HG03095 (cell line): ENCODE results near the gene PRRC2C.
"Not testable (repeated sequence)": the region's sequence is repeated elsewhere in the genome, so short reads cannot be mapped to it uniquely, and the experiment has no call there.

Experiments
- ATAC-seq: cut with Tn5 transposase; IDR thresholded peaks from one replicate; pipeline ENCODE4 v1.9.1; 2021; ENCODE audit warnings: moderate library complexity; ENCODE audit not compliant: unreplicated experiment

The PRRC2C gene

GRCh38 chr1:171485375-171486047 lies at the start of gene PRRC2C:
TSS of gene PRRC2C (plus strand) at chr1:171485530. CDS start at chr1:171512089, 26,559 bp downstream.
- ATAC-seq: peak; percentile 95

DNA sequence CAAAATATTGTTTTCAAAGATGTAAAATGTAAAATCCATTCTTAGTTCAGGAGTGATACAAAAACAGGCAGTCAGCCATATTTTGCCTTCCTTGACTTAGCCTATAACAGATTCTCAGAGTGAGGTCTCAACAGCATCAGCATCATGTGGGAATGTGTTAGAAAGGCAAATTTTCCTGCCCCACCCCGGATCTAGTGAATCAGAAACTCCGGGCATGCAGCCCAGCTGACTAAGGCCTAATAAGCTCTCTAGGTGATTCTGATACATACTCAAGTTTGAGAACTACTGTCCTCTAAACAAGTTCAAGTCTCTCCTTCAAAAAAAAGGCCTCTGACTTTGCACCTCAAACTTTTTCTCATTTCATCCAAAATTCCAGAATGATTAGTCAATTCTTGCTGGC lies 46.9 kb upstream of the PRRC2C start:
- no peak for ATAC-seq

GRCh38 chr1:171440201-171440600 lies 45.1 kb upstream of the PRRC2C start:
- ATAC-seq: not testable (repeated sequence)

GRCh38 chr1:171441278-171441895 lies 43.9 kb upstream of the PRRC2C start:
- ATAC-seq: not testable (repeated sequence)

GRCh38 chr1:171446386-171446785 lies 38.9 kb upstream of the PRRC2C start:
- no peak for ATAC-seq

GRCh38 chr1:171455967-171456366 lies 29.4 kb upstream of the PRRC2C start:
- no peak for ATAC-seq

DNA sequence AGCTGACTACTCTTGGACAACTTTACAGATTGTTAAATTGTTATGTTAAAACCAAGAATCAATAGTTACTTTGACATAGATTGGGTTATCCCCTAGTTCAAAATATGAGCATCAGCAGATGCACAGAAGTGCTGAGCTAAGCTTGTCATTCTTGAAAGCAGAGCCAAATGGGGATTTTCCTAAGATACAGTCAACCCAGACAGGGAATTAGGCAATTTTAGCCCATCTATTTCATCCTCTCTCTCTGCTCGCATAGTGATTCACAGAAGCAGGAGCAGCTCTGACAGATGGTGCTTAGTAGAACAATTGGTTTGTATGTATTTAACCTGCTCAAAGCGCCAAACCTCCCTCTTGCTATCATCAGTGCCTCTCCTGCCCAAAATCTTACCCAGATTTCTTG lies 27.9 kb upstream of the PRRC2C start:
- ATAC-seq: no peak

GRCh38 chr1:171460018-171460620 lies 25.2 kb upstream of the PRRC2C start:
- no peak for ATAC-seq

- ATAC-seq: no peak
Observed at GRCh38 chr1:171467626-171468025, 17.7 kb upstream of the PRRC2C start.

DNA sequence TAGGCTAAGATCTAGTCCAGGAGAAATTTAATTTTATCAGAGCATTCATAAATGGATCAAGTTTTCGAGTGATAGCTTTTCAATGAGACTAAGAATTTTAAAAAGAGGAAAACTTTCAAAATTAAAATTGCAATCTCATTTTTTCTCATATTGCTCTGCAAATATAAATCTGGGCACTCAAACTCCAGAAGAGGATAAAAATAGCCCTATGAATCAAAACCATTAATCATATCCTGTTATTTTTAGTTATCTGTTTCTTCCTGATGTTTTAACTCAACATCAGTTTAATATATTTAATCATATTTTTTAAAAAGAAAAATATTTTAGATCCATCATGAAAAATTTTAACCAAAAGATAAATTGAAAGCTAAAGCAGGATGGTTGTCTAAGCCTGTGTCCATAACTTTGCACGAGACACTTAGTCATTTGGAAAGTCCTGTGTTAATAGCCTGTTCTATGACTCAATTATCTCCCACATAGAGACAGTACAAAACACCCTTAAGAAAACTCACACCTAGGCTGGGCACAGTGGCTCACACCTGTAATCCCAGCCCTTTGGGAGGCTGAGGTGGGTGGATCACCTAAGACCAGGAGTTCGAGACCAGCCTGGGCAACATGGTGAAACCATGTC lies 17.1 kb upstream of the PRRC2C start:
- ATAC-seq: peak; percentile 67

- no peak for ATAC-seq
Observed at GRCh38 chr1:171470726-171471125, 14.6 kb upstream of the PRRC2C start.

GRCh38 chr1:171472183-171472647 lies 13.1 kb upstream of the PRRC2C start:
- ATAC-seq: no peak

- ATAC-seq: no peak
Observed at GRCh38 chr1:171476829-171477228, 8.5 kb upstream of the PRRC2C start.

- ATAC-seq: no peak
Observed at GRCh38 chr1:171477804-171478203, 7.5 kb upstream of the PRRC2C start.

DNA sequence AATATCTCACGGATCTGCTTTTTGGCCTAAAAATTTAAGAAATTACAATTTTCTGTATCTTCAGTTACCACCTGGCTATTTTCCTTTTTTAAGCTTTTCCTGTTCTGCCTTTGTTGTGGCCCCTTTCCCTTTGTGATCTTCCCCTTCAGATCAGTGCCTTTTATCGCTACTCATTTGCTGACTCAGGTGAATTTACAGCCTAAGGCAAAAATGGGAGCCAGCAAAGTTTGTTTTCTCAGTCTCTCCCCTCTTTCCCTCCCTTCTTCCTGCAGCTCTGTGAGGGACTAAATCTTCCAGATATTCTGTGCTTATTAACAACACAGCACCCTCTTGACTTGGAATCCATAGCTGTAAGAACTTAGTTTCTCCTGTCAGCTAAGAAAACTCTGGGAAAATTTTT lies 5.3 kb upstream of the PRRC2C start:
- ATAC-seq: no peak

DNA sequence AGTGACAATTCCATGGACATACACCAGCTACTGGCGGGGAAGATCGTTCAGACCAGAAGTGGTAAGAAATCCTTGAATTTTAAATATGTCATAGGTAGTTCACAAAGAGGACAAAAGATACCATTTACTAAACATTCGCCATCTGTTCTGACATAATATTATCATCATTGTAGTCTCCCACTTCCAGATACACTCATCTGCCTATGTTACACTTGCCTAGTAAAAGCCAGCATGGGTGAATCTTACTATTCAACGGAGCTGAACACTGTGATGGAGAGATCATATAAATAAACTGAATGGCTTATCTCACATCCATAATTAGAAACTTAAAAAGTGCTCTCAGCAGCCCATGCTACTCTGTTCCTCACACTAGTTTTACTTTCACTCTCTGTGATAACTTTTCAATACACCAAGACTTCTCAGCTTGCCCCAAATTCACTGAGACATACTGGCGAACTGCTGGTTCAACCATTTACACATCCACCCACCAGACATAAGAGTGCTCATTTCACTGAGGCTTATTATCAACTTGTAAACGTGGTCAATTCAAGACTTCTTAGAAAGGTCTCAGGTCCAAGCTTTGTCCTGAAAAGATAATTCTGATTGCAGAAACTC lies 463 bp upstream of the PRRC2C start:
- peak; percentile 50 for ATAC-seq

DNA sequence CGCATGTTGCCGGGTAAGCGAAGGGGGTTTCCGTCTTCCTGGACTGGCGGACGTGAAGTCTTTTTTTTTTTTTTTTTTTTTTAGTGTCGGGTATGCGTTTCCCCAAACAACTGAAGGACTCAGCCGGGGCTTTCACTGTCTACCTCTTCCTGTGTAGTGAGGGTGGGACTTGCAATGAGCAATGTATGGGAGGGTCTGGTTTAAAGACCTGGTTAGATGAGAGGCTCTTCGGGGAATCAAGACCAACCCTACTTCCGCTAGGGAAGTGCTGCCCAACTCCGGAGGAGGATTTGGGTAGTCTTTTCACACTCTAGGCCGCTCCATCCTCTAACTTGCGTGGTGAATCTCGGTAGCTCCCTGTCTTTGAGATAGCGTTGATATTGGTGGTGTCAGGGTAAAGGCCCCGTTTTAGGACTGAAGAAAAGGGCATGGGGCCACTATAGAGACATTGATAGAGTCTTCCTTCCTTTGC lies 754 bp downstream of the PRRC2C start:
- peak; percentile 38 for ATAC-seq

DNA sequence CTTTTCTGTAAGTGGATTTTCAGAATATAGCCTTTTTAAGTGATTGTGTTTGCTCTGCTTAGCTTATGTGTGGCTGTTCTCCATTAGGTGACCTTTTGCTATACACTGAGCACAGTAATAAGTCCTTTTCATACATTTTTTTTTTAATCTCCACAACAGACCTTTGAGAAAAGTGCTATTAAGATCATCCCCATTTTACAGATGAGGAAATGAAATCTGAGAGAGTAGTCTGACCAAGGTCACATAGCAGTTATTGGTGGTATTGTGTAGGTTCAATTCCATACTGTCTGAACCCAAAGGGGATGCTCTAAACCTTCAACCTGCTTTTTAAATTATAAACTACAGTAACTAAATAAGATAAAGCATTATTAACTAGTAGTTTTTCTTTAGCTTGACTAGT lies 1.7 kb downstream of the PRRC2C start:
- no peak for ATAC-seq

DNA sequence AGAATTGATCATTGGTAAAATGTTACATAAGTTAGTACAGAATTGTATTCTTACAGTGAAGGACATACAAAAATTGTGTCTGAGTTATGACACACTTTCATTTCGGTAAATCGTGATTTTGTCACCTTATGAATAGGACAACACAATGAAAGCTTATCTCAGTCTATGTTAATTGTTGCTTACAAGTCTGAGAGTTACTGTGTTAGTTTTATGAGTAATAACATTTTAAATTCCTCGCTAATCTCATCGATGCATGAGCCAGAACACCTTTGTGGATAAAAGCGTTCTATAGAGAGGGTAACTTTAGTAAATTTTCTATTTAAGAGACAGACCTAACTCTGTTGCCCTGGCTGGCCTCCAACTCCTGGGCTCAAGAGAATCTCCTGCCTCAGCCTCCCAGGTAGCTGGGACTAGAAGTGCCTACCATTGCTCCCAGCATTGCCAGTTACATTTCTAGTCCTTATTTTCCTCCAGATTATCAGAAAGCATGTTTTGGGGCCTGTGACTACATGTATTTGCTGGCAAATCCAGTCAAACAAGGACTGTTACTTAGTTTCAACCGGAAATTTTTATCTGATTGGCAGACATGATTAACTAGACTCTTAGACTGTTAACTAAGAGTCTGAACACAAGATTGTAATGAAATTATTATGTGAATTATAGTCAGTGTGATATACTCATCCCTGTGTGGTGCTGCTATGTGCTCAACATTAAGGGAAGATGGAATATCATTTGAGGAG lies 3.0 kb downstream of the PRRC2C start:
- ATAC-seq: no peak

GRCh38 chr1:171494076-171494475 lies 8.7 kb downstream of the PRRC2C start:
- ATAC-seq: no peak
